Measurements from ENCODE around the gene CHCHD3.

DNA sequence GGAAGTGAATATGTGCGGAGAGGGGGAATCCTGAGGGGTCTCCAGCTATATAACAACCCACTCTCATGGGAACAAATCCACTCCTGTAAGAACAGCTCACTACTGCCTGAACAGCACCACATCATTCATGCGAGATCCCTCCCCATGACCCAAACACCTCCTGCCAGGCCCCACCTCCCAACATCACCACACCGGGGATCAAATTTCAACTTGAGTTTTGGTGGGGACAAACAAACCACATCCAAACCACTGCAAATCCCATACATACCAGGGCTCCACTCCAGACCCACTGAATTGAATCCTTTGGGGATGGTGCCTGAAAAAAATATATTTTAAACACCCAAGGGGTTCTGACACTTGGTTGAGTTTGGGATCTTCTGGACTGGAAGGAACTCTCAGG lies 324.1 kb downstream of the CHCHD3 start:
- TF ChIP-seq, protein P1, sequence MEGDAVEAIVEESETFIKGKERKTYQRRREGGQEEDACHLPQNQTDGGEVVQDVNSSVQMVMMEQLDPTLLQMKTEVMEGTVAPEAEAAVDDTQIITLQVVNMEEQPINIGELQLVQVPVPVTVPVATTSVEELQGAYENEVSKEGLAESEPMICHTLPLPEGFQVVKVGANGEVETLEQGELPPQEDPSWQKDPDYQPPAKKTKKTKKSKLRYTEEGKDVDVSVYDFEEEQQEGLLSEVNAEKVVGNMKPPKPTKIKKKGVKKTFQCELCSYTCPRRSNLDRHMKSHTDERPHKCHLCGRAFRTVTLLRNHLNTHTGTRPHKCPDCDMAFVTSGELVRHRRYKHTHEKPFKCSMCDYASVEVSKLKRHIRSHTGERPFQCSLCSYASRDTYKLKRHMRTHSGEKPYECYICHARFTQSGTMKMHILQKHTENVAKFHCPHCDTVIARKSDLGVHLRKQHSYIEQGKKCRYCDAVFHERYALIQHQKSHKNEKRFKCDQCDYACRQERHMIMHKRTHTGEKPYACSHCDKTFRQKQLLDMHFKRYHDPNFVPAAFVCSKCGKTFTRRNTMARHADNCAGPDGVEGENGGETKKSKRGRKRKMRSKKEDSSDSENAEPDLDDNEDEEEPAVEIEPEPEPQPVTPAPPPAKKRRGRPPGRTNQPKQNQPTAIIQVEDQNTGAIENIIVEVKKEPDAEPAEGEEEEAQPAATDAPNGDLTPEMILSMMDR (conservative IDR thresholded peaks at IDR 0.05; ENCODE audit: low read length): no peak
- TF ChIP-seq EZH2phosphoT487 (IDR thresholded peaks at IDR 0.05; ENCODE audit: borderline replicate concordance, low read depth, low read length): no peak
